Measurements from ENCODE around the gene TDRD12. TPM values are rescaled to one million over a fixed set of nuclear protein-coding genes. Genes with fewer than 3 reads are reported as not detected.

Gene TDRD12
- total and polyA plus RNA-seq, 11 donors = 0.06 to 0.63 (median 0.23) TPM; not detected in 5

- intact Hi-C loops (cut with DNase I) = loop anchor here in 1 of 10 donors (10.0 kb wide), 1 partner anchor 93 kb away; the partner anchor contains the start of gene PDCD5
- Histone ChIP-seq H3K4me1 (peaks cover 0 to 41% (median 26%) of the 10 kb centered on the region in 12 donors), H3K9me3 (no peaks in the 10 kb centered on the region), H3K4me3 (peak overlapping the region in 8 of 12 donors; percentile 7 to 100 (median 84)), H3K36me3 (peaks cover 0 to 3% (median 0%) of the 10 kb centered on the region in 9 donors), H3K27ac (peak overlapping the region in 11 of 12 donors; percentile 1 to 94 (median 61)), H3K27me3 (peaks cover 0 to 23% (median 13%) of the 10 kb centered on the region in 9 donors)
- TF ChIP-seq CTCF (IDR thresholded peaks at IDR 0.05) (no peak), POLR2A (IDR thresholded peaks at IDR 0.05) (no peak)
- ATAC-seq = no peak
- no peak for DNase-seq
- 28 to 52% (median 35%) methylated on average over 7 to 9 of the region's 9 CpGs for WGBS, 4 donors
These were observed 41.9 kb upstream of the TDRD12 start for GRCh38 chr19:32677657-32678056.

- H3K4me3 ChIP-seq = no peak overlapping the region
- H3K36me3 ChIP-seq = peaks cover 0 to under 1% (median 0%) of the 10 kb centered on the region in 9 donors
- intact Hi-C loops (cut with DNase I) = no loop called here
- H3K27me3 ChIP-seq = peaks cover 0 to 20% (median 11%) of the 10 kb centered on the region in 9 donors
- H3K4me1 ChIP-seq = peaks cover 0 to 18% (median 3%) of the 10 kb centered on the region in 12 donors
- no peak for ATAC-seq
- no peak for DNase-seq
- no peak for TF ChIP-seq CTCF (IDR thresholded peaks at IDR 0.05)
- WGBS, 4 donors = 81 to 90% (median 85%) methylated on average over 2 of the region's 2 CpGs
- no peaks in the 10 kb centered on the region for H3K9me3 ChIP-seq
- H3K27ac ChIP-seq = no peak overlapping the region
These were observed 38.6 kb upstream of the TDRD12 start for GRCh38 chr19:32680986-32681385.

DNA sequence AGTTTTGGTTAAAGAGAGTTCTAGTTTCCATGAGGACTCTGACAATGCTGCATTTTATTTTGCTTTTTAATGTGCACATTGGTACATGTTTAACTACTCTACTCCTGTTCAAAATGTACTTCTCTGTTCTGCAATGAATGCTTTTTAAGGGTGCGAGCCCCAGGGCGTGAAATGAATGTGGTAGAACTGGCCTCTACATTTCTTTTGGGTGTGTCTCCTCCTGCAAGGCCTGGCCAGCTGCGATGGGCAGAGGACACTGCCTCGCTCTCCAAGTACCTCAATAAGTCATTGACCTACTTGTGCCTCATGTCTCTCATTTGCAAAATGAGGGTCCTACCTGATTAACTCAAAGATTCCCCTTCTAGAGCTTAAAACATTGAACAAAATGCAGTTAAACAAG is 37.2 kb upstream of the TDRD12 start:
- ATAC-seq (no peak), DNase-seq (no peak)
- Histone ChIP-seq H3K27ac (no peak overlapping the region), H3K36me3 (peaks cover 0 to 5% (median 0%) of the 10 kb centered on the region in 9 donors), H3K4me1 (peaks cover 0 to 5% (median 0%) of the 10 kb centered on the region in 12 donors), H3K27me3 (peaks cover 0 to 7% (median 0%) of the 10 kb centered on the region in 9 donors), H3K4me3 (no peak overlapping the region), H3K9me3 (no peaks in the 10 kb centered on the region)
- no peak for TF ChIP-seq POLR2A (IDR thresholded peaks at IDR 0.05)
- TF ChIP-seq CTCF (IDR thresholded peaks at IDR 0.05) = no peak
- intact Hi-C loops (cut with DNase I) = no loop called here
- 89 to 94% (median 92%) methylated on average over 4 of the region's 4 CpGs for WGBS, 4 donors

- no peak for DNase-seq
- peaks cover 0 to 5% (median 0%) of the 10 kb centered on the region in 9 donors for H3K36me3 ChIP-seq
- H3K4me3 ChIP-seq = no peak overlapping the region
- H3K4me1 ChIP-seq = peaks cover 0 to 20% (median 10%) of the 10 kb centered on the region in 12 donors
- WGBS, 4 donors = 74 to 98% (median 92%) methylated on average over 6 of the region's 6 CpGs
- no peaks in the 10 kb centered on the region for H3K9me3 ChIP-seq
- TF ChIP-seq CTCF (IDR thresholded peaks at IDR 0.05) = no peak
- no peak for TF ChIP-seq POLR2A (IDR thresholded peaks at IDR 0.05)
- H3K27ac ChIP-seq = no peak overlapping the region
- intact Hi-C loops (cut with DNase I) = no loop called here
- H3K27me3 ChIP-seq = no peaks in the 10 kb centered on the region
- ATAC-seq = no peak
These were observed 32.6 kb upstream of the TDRD12 start for GRCh38 chr19:32686847-32687475.

Measured in heart left ventricle (tissue), 16 donors.